ENCODE data around the gene EXT2.

EXT2 gene

DNA sequence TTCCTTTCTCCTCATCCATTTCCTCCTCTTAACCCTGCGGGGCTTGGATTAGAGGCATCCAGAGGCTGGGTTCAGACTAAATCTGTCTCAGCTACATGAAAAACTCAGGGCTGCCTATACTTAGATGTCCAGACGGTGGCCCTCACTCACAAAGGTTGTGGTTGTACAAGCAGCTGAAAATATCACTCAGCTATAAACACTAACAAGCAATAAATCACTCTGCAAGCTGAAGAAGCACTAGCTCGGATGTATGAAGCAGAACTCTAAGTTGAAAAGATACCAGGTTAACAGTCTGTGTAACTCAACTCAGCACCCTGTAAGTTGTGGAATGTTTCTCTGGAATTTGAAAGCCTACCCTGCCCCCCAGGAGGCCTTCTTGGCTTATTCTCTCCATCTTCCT lies 82.9 kb downstream of the EXT2 start:
- TF ChIP-seq, protein P1, sequence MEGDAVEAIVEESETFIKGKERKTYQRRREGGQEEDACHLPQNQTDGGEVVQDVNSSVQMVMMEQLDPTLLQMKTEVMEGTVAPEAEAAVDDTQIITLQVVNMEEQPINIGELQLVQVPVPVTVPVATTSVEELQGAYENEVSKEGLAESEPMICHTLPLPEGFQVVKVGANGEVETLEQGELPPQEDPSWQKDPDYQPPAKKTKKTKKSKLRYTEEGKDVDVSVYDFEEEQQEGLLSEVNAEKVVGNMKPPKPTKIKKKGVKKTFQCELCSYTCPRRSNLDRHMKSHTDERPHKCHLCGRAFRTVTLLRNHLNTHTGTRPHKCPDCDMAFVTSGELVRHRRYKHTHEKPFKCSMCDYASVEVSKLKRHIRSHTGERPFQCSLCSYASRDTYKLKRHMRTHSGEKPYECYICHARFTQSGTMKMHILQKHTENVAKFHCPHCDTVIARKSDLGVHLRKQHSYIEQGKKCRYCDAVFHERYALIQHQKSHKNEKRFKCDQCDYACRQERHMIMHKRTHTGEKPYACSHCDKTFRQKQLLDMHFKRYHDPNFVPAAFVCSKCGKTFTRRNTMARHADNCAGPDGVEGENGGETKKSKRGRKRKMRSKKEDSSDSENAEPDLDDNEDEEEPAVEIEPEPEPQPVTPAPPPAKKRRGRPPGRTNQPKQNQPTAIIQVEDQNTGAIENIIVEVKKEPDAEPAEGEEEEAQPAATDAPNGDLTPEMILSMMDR (IDR thresholded peaks at IDR 0.05; ENCODE audit: insufficient read depth, low read length, poor library complexity, severe bottlenecking) = no peak
- no peak for DNase-seq (ENCODE audit: extremely low read depth, insufficient read length)
- Histone ChIP-seq H3K36me3 (ENCODE audit: control insufficient read depth, insufficient read depth, low read length) (no peaks in the 10 kb centered on the region), H3K4me3 (replicated peaks; ENCODE audit: low read depth, low read length) (no peak overlapping the region), H3K27me3 (replicated peaks; ENCODE audit: control insufficient read depth, insufficient read depth, low read length) (no peaks in the 10 kb centered on the region)

DNA sequence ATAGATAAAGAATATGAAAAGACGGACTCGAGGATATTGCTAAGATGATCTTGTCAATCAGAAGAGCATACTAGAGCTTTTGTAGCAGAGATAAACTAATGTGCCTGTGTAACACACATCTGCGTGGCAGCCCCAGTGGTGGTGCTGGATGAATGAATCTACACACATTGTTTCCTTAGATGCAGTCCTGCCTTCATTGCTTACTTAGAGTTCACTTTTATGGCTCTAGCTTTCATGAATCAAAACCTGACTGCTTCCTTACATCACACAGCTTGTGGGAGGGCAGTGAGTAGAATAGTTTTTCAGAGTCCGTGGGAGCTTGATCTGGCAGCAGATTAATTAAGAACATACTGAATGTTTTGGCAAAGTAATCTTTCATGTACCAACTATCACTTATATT lies 83.7 kb downstream of the EXT2 start:
- no peaks in the 10 kb centered on the region for H3K27me3 ChIP-seq (replicated peaks; ENCODE audit: control insufficient read depth, insufficient read depth, low read length)
- no peaks in the 10 kb centered on the region for H3K36me3 ChIP-seq (ENCODE audit: control insufficient read depth, insufficient read depth, low read length)
- H3K4me3 ChIP-seq (replicated peaks; ENCODE audit: low read depth, low read length) = no peak overlapping the region
- TF ChIP-seq, protein P1 (IDR thresholded peaks at IDR 0.05; ENCODE audit: insufficient read depth, low read length, poor library complexity, severe bottlenecking) = no peak
- DNase-seq (ENCODE audit: extremely low read depth, insufficient read length) = no peak

DNA sequence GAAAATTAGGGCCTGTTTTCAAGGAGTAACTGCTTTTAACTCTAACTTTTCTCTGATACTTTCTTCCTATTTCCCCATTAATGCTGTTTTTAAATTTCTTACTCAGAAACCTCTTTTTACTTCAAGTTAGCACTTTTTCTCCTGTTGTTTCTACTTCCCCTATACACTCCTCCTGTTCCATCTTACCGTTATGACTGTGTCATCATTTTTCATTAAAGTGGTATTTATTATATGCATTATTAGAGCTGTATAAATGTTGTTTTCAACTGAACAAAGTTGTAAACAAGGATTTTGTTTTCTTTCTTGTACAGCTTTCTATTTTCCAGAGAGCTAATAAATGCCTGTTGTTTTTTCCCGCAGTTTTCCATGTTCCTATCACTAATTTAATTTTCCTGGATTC lies 84.6 kb downstream of the EXT2 start:
- H3K36me3 ChIP-seq (ENCODE audit: control insufficient read depth, insufficient read depth, low read length) = no peaks in the 10 kb centered on the region
- TF ChIP-seq, protein P1 (IDR thresholded peaks at IDR 0.05; ENCODE audit: insufficient read depth, low read length, poor library complexity, severe bottlenecking) = no peak
- no peak for DNase-seq (ENCODE audit: extremely low read depth, insufficient read length)
- no peak overlapping the region for H3K4me3 ChIP-seq (replicated peaks; ENCODE audit: low read depth, low read length)
- no peaks in the 10 kb centered on the region for H3K27me3 ChIP-seq (replicated peaks; ENCODE audit: control insufficient read depth, insufficient read depth, low read length)

DNA sequence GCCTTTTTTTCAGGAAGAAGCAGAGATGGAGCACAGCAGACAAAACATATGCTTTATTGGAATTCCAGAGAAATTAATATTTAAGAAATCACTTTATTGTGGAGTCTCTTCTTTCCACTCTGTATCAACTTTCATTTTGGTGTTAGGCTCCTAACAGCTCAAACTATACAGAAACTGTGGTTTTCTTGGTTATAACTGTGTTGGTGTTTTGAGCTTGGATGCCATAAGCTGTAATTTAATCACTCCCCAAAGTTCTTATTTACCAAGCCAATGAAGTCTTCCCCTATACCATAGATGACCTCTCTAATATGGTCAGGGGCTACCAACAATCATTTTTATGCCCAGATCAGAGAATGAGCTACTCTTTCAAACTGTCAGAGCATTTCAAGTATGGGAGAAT lies 90.0 kb downstream of the EXT2 start:
- Histone ChIP-seq H3K4me3 (replicated peaks; ENCODE audit: low read depth, low read length) (no peak overlapping the region), H3K36me3 (ENCODE audit: control insufficient read depth, insufficient read depth, low read length) (no peaks in the 10 kb centered on the region), H3K27me3 (replicated peaks; ENCODE audit: control insufficient read depth, insufficient read depth, low read length) (no peaks in the 10 kb centered on the region)
- TF ChIP-seq, protein P1 (IDR thresholded peaks at IDR 0.05; ENCODE audit: insufficient read depth, low read length, poor library complexity, severe bottlenecking) = no peak
- DNase-seq (ENCODE audit: extremely low read depth, insufficient read length) = no peak

DNA sequence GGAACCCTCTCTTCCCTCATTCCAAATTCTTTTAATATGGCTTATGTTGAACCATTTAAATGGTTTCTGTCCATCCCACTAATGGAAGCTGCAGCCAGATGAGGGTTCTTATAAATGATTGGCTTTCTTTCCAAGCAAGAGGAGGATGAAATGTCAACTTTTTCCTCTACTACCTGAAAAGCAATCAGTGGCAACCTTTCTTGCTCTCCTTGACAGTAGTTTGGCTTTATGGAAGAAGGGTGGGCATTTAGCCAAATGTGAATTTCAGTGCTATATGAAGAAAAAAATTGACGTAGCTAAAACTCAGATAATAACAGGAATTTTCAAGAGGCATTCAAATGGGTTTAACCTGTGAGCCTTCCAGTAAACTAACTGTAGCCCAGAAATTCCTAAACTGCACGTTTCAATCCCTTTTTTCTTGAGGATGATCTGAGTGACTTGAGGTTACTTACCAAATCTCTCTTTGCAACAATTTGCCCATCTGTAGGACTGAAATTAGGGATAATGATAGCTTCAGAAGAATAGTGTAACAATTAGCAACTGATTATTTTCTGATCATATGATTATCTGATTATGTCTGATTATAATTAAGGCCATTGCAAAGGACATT lies 90.9 kb downstream of the EXT2 start:
- TF ChIP-seq, protein P1 (IDR thresholded peaks at IDR 0.05; ENCODE audit: insufficient read depth, low read length, poor library complexity, severe bottlenecking) = no peak
- Histone ChIP-seq H3K27me3 (replicated peaks; ENCODE audit: control insufficient read depth, insufficient read depth, low read length) (no peaks in the 10 kb centered on the region), H3K36me3 (ENCODE audit: control insufficient read depth, insufficient read depth, low read length) (no peaks in the 10 kb centered on the region), H3K4me3 (replicated peaks; ENCODE audit: low read depth, low read length) (no peak overlapping the region)
- DNase-seq (ENCODE audit: extremely low read depth, insufficient read length) = no peak

DNA sequence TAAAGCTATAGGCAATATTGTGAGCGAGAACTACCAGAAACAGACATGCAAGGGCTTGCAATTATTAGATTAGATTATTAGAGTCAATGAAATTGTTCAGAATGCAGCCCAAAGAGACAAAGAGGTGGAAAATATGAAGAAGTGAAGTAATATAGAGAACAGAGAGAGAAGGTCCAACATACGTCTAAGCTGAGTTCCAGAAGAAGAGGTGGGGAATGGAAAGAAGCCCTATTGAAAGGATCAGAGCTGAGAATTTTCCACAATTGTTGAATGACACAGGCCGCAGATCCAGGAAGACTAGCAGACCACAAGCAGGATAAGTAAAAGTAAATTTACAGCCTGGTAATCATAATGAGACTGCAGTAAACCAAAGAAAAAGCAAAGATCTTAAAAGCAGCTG lies 93.2 kb downstream of the EXT2 start:
- H3K27me3 ChIP-seq (replicated peaks; ENCODE audit: control insufficient read depth, insufficient read depth, low read length) = no peaks in the 10 kb centered on the region
- TF ChIP-seq, protein P1 (IDR thresholded peaks at IDR 0.05; ENCODE audit: insufficient read depth, low read length, poor library complexity, severe bottlenecking) = no peak

More for the DNA sequence above, 93.2 kb downstream of the EXT2 start:
- Histone ChIP-seq H3K4me3 (replicated peaks; ENCODE audit: low read depth, low read length) (no peak overlapping the region), H3K36me3 (ENCODE audit: control insufficient read depth, insufficient read depth, low read length) (no peaks in the 10 kb centered on the region)
- DNase-seq (ENCODE audit: extremely low read depth, insufficient read length) = no peak
